Measurements from ENCODE around the gene INTS12.

Gene INTS12

DNA sequence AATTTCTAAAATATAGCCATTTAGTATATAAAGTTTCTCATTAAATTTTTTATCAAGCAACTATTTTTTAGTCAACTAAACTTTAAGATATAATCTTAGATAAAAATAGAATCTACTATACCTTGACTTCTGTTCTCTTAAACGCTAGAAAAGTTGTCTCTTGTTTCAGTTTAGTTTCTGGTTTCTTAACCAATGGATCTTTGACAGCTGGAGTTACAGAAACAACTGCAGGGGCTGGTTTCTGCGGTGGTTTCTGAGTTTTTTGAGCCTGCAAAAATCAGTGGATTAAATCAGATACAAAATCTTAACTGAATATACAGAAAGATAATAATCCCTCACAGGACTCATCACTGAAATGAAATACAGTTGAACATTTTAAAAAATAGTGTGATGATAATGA, 21.9 kb downstream of the INTS12 start:
- FAIRE-seq (no peak), DNase-seq (ENCODE audit: low spot score) (no peak)

GRCh38 chr4:105683038-105683437, 25.5 kb downstream of the INTS12 start:
- DNase-seq (ENCODE audit: low spot score): no peak
- no peak for FAIRE-seq

DNA sequence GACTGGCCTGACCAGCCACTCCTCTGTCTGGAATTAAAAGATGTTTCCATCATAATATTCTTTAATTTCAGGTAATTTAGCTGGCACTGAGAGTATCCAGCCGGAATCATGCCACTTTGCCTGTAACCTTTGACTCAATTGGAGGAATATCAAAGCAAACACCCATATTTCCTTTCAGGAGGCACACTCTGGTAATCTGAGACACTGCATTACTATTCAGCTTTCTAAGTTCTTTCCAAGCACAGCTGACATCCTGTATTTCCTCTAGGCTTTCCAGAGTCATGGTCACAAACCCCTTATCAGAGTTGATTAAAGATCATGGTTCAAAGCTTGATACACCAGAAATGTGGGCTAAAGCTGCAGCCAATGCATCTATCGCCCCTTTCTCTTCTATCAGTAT, 29.3 kb downstream of the INTS12 start:
- no peak for DNase-seq (ENCODE audit: low spot score)
- FAIRE-seq: no peak

DNA sequence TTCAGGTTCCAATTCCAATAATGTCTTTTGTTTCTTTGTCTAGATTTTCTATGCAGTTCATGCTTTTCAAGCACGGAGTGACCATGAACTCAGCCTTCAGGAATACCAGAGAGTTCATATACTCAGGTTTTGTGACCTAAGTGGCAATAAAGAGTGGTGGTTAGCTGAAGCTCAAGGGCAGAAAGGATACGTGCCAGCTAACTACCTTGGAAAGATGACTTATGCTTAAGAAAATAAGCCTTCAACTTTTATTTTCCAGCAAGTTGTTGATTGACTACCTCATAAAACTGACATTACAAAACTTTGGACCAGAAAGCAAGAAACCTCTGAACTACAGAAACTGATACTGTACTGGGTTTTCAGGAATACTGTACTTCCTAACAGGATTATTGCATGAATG, 30.8 kb downstream of the INTS12 start:
- no peak for DNase-seq (ENCODE audit: low spot score)
- FAIRE-seq: no peak

DNA sequence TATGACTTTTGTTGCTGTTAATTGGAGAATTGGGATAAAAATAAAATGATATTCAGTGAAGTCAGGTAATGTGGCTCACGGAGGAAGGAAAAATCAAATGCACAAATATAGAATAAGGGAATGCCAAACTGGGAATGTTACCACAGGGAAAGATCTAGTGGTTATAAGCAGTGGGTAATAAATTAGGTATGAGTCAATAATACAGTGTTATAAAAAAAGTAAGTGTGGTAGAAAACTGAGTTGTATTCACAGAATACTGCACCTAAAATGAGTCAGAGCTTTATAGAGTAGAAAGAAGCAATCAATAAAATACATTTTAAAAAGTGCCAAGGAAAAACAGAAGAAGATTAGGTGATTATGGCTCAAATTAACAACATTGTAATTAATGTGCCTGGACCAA, 34.5 kb downstream of the INTS12 start:
- DNase-seq (ENCODE audit: low spot score): no peak
- FAIRE-seq: no peak

GRCh38 chr4:105671301-105671700, 37.2 kb downstream of the INTS12 start:
- FAIRE-seq: no peak
- DNase-seq (ENCODE audit: low spot score): no peak

- FAIRE-seq (no peak), DNase-seq (ENCODE audit: low spot score) (no peak)
These were observed 37.8 kb downstream of the INTS12 start for GRCh38 chr4:105670684-105671083.

DNA sequence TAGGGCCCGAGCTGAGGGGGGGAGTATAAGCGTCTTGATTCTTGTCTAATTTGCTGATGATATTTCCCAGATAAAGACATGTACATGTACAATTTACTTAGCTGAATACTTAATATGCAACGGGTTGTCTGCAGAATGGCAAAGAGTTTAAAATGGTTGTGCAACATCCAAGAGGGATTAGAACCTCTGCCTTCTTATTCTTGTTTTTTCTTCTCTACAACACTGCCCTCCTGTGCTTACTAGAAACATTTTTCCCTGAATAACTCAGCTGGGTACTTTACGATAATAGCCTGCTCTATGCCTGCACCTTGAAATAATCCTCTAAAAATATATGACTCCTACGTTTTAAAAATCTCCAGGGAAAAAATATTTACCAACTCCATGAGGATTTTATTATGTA, 41.8 kb downstream of the INTS12 start:
- no peak for DNase-seq (ENCODE audit: low spot score)
- FAIRE-seq: no peak

DNA sequence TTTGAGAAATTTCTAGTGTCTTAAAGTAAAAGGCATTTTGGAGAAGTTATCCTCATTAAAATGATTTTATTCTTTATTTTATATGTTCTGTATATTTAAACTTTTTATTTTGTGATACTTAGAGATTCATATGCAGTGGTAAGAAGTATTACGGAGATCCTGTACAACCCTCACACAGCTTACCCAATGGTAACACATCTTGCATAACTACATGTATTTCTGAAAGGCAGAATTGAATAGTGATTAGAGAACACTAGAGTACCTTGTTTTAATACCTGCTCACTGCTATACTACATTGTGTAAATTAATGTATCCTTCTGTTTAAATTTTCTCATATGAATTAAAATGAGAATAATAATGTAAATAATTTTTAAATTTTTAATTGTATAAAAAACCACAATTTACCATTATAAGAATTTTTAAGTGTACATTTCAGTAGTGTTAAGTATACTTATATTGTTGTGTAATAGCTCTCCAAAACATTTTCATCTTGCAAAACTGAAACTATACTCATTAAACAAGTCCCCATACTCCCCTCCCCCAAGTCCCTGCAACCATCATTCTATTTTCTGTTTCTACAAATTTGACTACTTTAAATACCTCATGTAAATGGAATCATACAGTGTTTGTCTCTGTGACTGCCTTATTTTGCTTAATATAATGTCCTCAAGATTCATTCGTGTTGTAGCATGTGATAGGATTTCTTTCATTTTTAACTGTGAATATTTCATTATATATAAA, 45.4 kb downstream of the INTS12 start:
- FAIRE-seq (no peak), DNase-seq (ENCODE audit: low spot score) (no peak)

DNA sequence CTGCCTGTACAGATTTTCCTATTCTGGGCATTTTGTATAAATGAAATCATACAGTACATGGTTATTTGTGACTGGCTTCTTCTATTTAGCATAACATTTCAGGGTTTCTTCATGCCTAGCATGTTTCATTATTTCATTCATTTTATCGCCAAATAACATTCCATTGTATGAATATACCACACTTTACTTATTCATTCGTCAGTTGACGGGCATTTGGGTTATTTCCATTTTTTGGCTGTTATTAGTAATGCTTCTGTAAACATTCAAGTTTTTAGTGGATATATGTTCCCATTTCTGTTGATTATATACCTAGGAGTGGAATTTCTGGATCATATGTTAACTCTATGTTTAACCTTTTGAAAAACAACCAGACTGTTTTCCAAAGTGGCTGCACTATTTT, 47.5 kb downstream of the INTS12 start:
- FAIRE-seq (no peak), DNase-seq (ENCODE audit: low spot score) (no peak)

- FAIRE-seq: peak; percentile 40
These were observed 49.3 kb downstream of the INTS12 start for GRCh38 chr4:105659190-105659589.

DNA sequence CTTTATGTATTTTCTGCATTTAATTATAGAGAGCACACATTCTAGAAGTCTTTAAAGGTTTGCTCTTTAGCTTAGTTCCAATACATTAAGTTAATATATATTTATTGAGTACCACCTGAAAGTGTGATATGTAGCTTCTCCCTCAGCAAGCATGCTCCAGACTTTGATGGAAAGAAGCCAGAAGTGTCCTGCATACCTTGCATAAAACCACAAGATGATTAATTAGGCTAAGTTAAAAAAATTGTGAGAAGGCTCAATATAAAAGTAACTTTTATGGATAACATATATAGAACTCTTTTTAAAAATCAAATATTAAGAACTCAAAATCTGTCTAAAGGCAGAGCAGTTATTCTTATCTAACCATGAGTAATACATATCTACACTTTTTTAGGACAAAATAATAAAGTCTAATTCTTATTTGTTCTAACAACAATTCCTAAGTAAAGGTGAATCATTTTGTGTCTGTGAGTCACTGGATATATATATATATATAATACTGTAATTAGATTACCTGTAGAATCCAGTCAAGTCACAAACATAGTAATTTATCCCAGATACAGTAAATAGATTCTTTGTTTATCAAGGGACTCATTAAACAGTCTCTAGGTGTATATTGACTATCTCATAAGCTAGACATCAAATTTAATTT, 51.2 kb downstream of the INTS12 start:
- no peak for FAIRE-seq

More at GRCh38 chr4:105659190-105659589, 49.3 kb downstream of the INTS12 start:
- no peak for DNase-seq (ENCODE audit: low spot score)

DNA sequence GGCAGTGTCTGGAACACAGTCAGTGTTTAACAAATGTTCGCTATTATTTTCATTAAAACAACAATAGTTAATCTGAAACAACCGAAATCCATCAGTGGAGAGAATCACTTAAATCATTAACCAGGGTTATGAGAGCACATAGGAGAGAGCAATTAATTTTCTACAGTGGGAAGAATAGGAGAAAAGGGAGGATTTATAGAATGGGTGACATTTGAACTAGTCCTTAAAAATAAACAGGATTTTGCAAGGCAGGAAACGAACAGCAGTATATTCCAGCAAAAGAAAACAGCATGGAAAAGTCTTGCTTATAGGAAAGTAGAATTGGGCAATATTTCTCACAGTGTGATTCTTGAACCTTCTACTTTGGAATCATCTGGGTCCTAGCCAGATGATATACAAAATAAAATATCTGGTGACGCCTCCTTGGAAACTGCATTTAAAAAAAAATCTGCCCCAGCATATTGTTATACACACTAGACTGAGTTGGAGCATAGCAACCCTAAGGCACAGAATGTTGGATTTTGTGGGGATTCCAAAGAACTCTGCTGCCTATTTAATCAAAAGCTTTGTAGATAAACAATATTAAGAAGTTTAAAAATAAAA, 56.1 kb downstream of the INTS12 start:
- DNase-seq (ENCODE audit: low spot score): no peak
- FAIRE-seq: no peak

More for the DNA sequence above, 51.2 kb downstream of the INTS12 start:
- no peak for DNase-seq (ENCODE audit: low spot score)

- no peak for DNase-seq (ENCODE audit: low spot score)
These were observed 56.6 kb downstream of the INTS12 start for GRCh38 chr4:105651884-105652283.

DNA sequence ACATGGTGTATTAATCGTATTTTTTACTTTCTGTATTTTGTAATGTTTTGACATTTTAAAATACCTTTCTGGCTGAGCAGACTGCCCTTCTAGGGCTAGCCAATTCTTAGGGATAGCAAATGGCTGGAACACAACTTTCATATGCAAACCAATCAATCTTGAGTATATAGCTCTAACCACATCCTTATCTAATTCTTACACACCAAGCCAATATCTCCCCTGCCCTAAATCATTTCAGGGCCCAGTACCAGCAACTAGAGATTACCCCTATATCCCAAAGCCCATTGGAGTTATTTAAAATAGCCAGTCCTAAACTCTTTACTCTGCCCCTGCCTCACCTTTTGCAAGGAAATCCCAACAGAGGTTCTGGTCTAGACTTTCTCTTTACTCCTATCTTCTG, 58.3 kb downstream of the INTS12 start:
- FAIRE-seq (no peak), DNase-seq (ENCODE audit: low spot score) (no peak)

More at GRCh38 chr4:105651884-105652283, 56.6 kb downstream of the INTS12 start:
- FAIRE-seq: no peak

- DNase-seq (ENCODE audit: low spot score): no peak
- FAIRE-seq: no peak
These were observed 63.0 kb downstream of the INTS12 start for GRCh38 chr4:105645440-105645839.

GRCh38 chr4:105644257-105644656, 64.2 kb downstream of the INTS12 start:
- DNase-seq (ENCODE audit: low spot score): no peak
- FAIRE-seq: no peak

GRCh38 chr4:105641845-105642244, 66.6 kb downstream of the INTS12 start:
- DNase-seq (ENCODE audit: low spot score) (no peak), FAIRE-seq (no peak)

DNA sequence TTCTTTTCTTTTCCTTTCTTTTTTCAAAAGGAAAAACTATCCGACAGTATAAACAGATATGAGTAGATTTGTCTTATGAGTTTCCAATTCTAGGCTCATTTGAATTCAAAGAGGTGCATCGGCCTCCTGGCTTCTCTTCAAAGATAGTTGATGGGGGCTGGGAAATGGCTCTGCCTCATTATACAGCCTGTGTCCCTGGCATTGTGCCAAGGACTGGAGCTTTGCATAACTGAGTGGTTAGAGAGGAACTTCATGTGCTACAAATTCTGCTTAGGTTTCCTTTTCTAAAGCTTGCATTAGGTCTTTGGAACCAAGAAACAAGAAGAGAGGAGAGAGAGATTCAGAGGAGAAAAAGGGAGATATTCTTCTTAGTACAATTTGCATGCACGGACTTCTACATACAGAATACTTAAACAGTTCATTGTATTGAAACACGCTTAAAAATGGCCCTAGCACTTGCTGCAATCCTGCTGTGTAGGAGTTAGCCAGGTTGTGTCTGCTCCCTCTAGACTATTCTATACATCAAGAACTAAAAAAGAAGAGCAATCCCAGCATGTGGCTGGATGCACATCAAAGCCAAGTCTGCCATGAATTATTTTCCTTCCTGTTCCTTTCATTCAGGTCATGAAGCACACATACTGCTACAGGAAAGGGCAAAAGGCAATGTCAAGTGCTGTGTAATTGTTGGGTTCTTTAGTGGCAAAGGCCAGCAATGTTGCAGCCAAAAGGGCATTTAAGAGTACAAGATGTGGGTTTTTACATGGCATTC, 70.9 kb downstream of the INTS12 start:
- DNase-seq (ENCODE audit: low spot score) (no peak), FAIRE-seq (no peak)

- no peak for DNase-seq (ENCODE audit: low spot score)
- no peak for FAIRE-seq
These were observed 73.9 kb downstream of the INTS12 start for GRCh38 chr4:105634402-105635080.

GRCh38 chr4:105633241-105633640, 75.2 kb downstream of the INTS12 start:
- FAIRE-seq (no peak), DNase-seq (ENCODE audit: low spot score) (no peak)
